Measurements from ENCODE around the gene DIS3L2. TPM values are rescaled to one million over a fixed set of nuclear protein-coding genes. Genes with fewer than 3 reads are reported as not detected.
A peak's percentile ranks its signal among the peaks of the same experiment; 100 is the strongest.

Gene DIS3L2
- polyA plus RNA-seq, 2 donors: 16.6 to 23.3 TPM

GRCh38 chr2:232218778-232219495, 257.4 kb downstream of the DIS3L2 start:
- Histone ChIP-seq H3K9me3 (ENCODE audit: control insufficient read depth in 2 of 2, insufficient read depth in 1 of 2, low read depth in 1 of 2, low read length in 1 of 2) (no peaks in the 10 kb centered on the region), H3K36me3 (ENCODE audit: control insufficient read depth in 2 of 2, insufficient read depth in 2 of 2, low read length in 1 of 2) (no peaks in the 10 kb centered on the region), H3K4me1 (ENCODE audit: control insufficient read depth in 2 of 2, insufficient read depth in 2 of 2, low read length in 1 of 2) (no peaks in the 10 kb centered on the region), H3K27ac (ENCODE audit: low read depth in 2 of 2, low read length in 1 of 2) (peak overlapping the region in 1 of 2 donors; percentile 6), H3K27me3 (ENCODE audit: control insufficient read depth in 1 of 2, insufficient read depth in 2 of 2, low read length in 2 of 2) (no peaks in the 10 kb centered on the region), H3K4me3 (ENCODE audit: low read depth in 1 of 2, low read length in 2 of 2) (no peak overlapping the region)
- 94 to 95% methylated on average over 6 of the region's 6 CpGs for WGBS, 2 donors

- 68 to 75% methylated on average over 2 of the region's 2 CpGs for WGBS, 2 donors
- Histone ChIP-seq H3K27ac (ENCODE audit: low read depth in 2 of 2, low read length in 1 of 2) (no peak overlapping the region), H3K9me3 (ENCODE audit: control insufficient read depth in 2 of 2, insufficient read depth in 1 of 2, low read depth in 1 of 2, low read length in 1 of 2) (no peaks in the 10 kb centered on the region), H3K4me1 (ENCODE audit: control insufficient read depth in 2 of 2, insufficient read depth in 2 of 2, low read length in 1 of 2) (no peaks in the 10 kb centered on the region), H3K36me3 (ENCODE audit: control insufficient read depth in 2 of 2, insufficient read depth in 2 of 2, low read length in 1 of 2) (no peaks in the 10 kb centered on the region), H3K27me3 (ENCODE audit: control insufficient read depth in 1 of 2, insufficient read depth in 2 of 2, low read length in 2 of 2) (no peaks in the 10 kb centered on the region), H3K4me3 (ENCODE audit: low read depth in 1 of 2, low read length in 2 of 2) (no peak overlapping the region)
Observed at GRCh38 chr2:232219496-232219870, 258.0 kb downstream of the DIS3L2 start.

- no peaks in the 10 kb centered on the region for H3K4me1 ChIP-seq (ENCODE audit: control insufficient read depth in 2 of 2, insufficient read depth in 2 of 2, low read length in 1 of 2)
- H3K9me3 ChIP-seq (ENCODE audit: control insufficient read depth in 2 of 2, insufficient read depth in 1 of 2, low read depth in 1 of 2, low read length in 1 of 2): no peaks in the 10 kb centered on the region
- H3K27ac ChIP-seq (ENCODE audit: low read depth in 2 of 2, low read length in 1 of 2): no peak overlapping the region
- WGBS, 2 donors: 97 to 99% methylated on average over 5 of the region's 5 CpGs
- no peak overlapping the region for H3K4me3 ChIP-seq (ENCODE audit: low read depth in 1 of 2, low read length in 2 of 2)
- no peaks in the 10 kb centered on the region for H3K27me3 ChIP-seq (ENCODE audit: control insufficient read depth in 1 of 2, insufficient read depth in 2 of 2, low read length in 2 of 2)
- no peaks in the 10 kb centered on the region for H3K36me3 ChIP-seq (ENCODE audit: control insufficient read depth in 2 of 2, insufficient read depth in 2 of 2, low read length in 1 of 2)
Observed at GRCh38 chr2:232219932-232220331, 258.4 kb downstream of the DIS3L2 start.

GRCh38 chr2:232225429-232225828, 263.9 kb downstream of the DIS3L2 start:
- H3K36me3 ChIP-seq (ENCODE audit: control insufficient read depth in 2 of 2, insufficient read depth in 2 of 2, low read length in 1 of 2): no peaks in the 10 kb centered on the region
- no peaks in the 10 kb centered on the region for H3K9me3 ChIP-seq (ENCODE audit: control insufficient read depth in 2 of 2, insufficient read depth in 1 of 2, low read depth in 1 of 2, low read length in 1 of 2)
- H3K4me1 ChIP-seq (ENCODE audit: control insufficient read depth in 2 of 2, insufficient read depth in 2 of 2, low read length in 1 of 2): no peaks in the 10 kb centered on the region
- H3K27me3 ChIP-seq (ENCODE audit: control insufficient read depth in 1 of 2, insufficient read depth in 2 of 2, low read length in 2 of 2): no peaks in the 10 kb centered on the region
- H3K27ac ChIP-seq (ENCODE audit: low read depth in 2 of 2, low read length in 1 of 2): no peak overlapping the region
- H3K4me3 ChIP-seq (ENCODE audit: low read depth in 1 of 2, low read length in 2 of 2): no peak overlapping the region
- 44% methylated on average over 2 of the region's 2 CpGs for WGBS, 2 donors

GRCh38 chr2:232225895-232226294, 264.4 kb downstream of the DIS3L2 start:
- WGBS, 2 donors: 84 to 86% methylated on average over 1 of the region's 1 CpG
- Histone ChIP-seq H3K4me3 (ENCODE audit: low read depth in 1 of 2, low read length in 2 of 2) (no peak overlapping the region), H3K4me1 (ENCODE audit: control insufficient read depth in 2 of 2, insufficient read depth in 2 of 2, low read length in 1 of 2) (no peaks in the 10 kb centered on the region), H3K27ac (ENCODE audit: low read depth in 2 of 2, low read length in 1 of 2) (no peak overlapping the region), H3K9me3 (ENCODE audit: control insufficient read depth in 2 of 2, insufficient read depth in 1 of 2, low read depth in 1 of 2, low read length in 1 of 2) (no peaks in the 10 kb centered on the region), H3K36me3 (ENCODE audit: control insufficient read depth in 2 of 2, insufficient read depth in 2 of 2, low read length in 1 of 2) (no peaks in the 10 kb centered on the region), H3K27me3 (ENCODE audit: control insufficient read depth in 1 of 2, insufficient read depth in 2 of 2, low read length in 2 of 2) (no peaks in the 10 kb centered on the region)

GRCh38 chr2:232228332-232228731, 266.8 kb downstream of the DIS3L2 start:
- no peak overlapping the region for H3K27ac ChIP-seq (ENCODE audit: low read depth in 2 of 2, low read length in 1 of 2)
- no peak overlapping the region for H3K4me3 ChIP-seq (ENCODE audit: low read depth in 1 of 2, low read length in 2 of 2)
- WGBS, 2 donors: 61 to 70% methylated on average over 4 of the region's 4 CpGs
- H3K4me1 ChIP-seq (ENCODE audit: control insufficient read depth in 2 of 2, insufficient read depth in 2 of 2, low read length in 1 of 2): peaks cover 0 to 7% of the 10 kb centered on the region in 2 donors
- H3K27me3 ChIP-seq (ENCODE audit: control insufficient read depth in 1 of 2, insufficient read depth in 2 of 2, low read length in 2 of 2): no peaks in the 10 kb centered on the region
- H3K9me3 ChIP-seq (ENCODE audit: control insufficient read depth in 2 of 2, insufficient read depth in 1 of 2, low read depth in 1 of 2, low read length in 1 of 2): no peaks in the 10 kb centered on the region
- H3K36me3 ChIP-seq (ENCODE audit: control insufficient read depth in 2 of 2, insufficient read depth in 2 of 2, low read length in 1 of 2): no peaks in the 10 kb centered on the region

- Histone ChIP-seq H3K36me3 (ENCODE audit: control insufficient read depth in 2 of 2, insufficient read depth in 2 of 2, low read length in 1 of 2) (no peaks in the 10 kb centered on the region), H3K4me1 (ENCODE audit: control insufficient read depth in 2 of 2, insufficient read depth in 2 of 2, low read length in 1 of 2) (peaks cover 0 to 10% of the 10 kb centered on the region in 2 donors), H3K4me3 (ENCODE audit: low read depth in 1 of 2, low read length in 2 of 2) (no peak overlapping the region), H3K9me3 (ENCODE audit: control insufficient read depth in 2 of 2, insufficient read depth in 1 of 2, low read depth in 1 of 2, low read length in 1 of 2) (no peaks in the 10 kb centered on the region), H3K27me3 (ENCODE audit: control insufficient read depth in 1 of 2, insufficient read depth in 2 of 2, low read length in 2 of 2) (no peaks in the 10 kb centered on the region), H3K27ac (ENCODE audit: low read depth in 2 of 2, low read length in 1 of 2) (no peak overlapping the region)
- WGBS, 2 donors: 72% methylated on average over 7 of the region's 7 CpGs
Observed at GRCh38 chr2:232228971-232229894, 267.7 kb downstream of the DIS3L2 start.

- H3K27ac ChIP-seq (ENCODE audit: low read depth in 2 of 2, low read length in 1 of 2): no peak overlapping the region
- H3K4me3 ChIP-seq (ENCODE audit: low read depth in 1 of 2, low read length in 2 of 2): no peak overlapping the region
- no peaks in the 10 kb centered on the region for H3K27me3 ChIP-seq (ENCODE audit: control insufficient read depth in 1 of 2, insufficient read depth in 2 of 2, low read length in 2 of 2)
- no peaks in the 10 kb centered on the region for H3K9me3 ChIP-seq (ENCODE audit: control insufficient read depth in 2 of 2, insufficient read depth in 1 of 2, low read depth in 1 of 2, low read length in 1 of 2)
- WGBS, 2 donors: 83 to 84% methylated on average over 3 of the region's 3 CpGs
- no peaks in the 10 kb centered on the region for H3K36me3 ChIP-seq (ENCODE audit: control insufficient read depth in 2 of 2, insufficient read depth in 2 of 2, low read length in 1 of 2)
- H3K4me1 ChIP-seq (ENCODE audit: control insufficient read depth in 2 of 2, insufficient read depth in 2 of 2, low read length in 1 of 2): peaks cover 0 to 12% of the 10 kb centered on the region in 2 donors
Observed at GRCh38 chr2:232229911-232230310, 268.4 kb downstream of the DIS3L2 start.

GRCh38 chr2:232230560-232230959, 269.0 kb downstream of the DIS3L2 start:
- H3K27ac ChIP-seq (ENCODE audit: low read depth in 2 of 2, low read length in 1 of 2): no peak overlapping the region
- peaks cover 0 to 12% of the 10 kb centered on the region in 2 donors for H3K4me1 ChIP-seq (ENCODE audit: control insufficient read depth in 2 of 2, insufficient read depth in 2 of 2, low read length in 1 of 2)

More at GRCh38 chr2:232230560-232230959, 269.0 kb downstream of the DIS3L2 start:
- 94 to 97% methylated on average over 3 of the region's 3 CpGs for WGBS, 2 donors
- Histone ChIP-seq H3K9me3 (ENCODE audit: control insufficient read depth in 2 of 2, insufficient read depth in 1 of 2, low read depth in 1 of 2, low read length in 1 of 2) (no peaks in the 10 kb centered on the region), H3K36me3 (ENCODE audit: control insufficient read depth in 2 of 2, insufficient read depth in 2 of 2, low read length in 1 of 2) (no peaks in the 10 kb centered on the region), H3K4me3 (ENCODE audit: low read depth in 1 of 2, low read length in 2 of 2) (no peak overlapping the region), H3K27me3 (ENCODE audit: control insufficient read depth in 1 of 2, insufficient read depth in 2 of 2, low read length in 2 of 2) (no peaks in the 10 kb centered on the region)

Data from esophagus (tissue), 2 donors.